ENCODE results near the gene VPS13D.

Gene VPS13D

DNA sequence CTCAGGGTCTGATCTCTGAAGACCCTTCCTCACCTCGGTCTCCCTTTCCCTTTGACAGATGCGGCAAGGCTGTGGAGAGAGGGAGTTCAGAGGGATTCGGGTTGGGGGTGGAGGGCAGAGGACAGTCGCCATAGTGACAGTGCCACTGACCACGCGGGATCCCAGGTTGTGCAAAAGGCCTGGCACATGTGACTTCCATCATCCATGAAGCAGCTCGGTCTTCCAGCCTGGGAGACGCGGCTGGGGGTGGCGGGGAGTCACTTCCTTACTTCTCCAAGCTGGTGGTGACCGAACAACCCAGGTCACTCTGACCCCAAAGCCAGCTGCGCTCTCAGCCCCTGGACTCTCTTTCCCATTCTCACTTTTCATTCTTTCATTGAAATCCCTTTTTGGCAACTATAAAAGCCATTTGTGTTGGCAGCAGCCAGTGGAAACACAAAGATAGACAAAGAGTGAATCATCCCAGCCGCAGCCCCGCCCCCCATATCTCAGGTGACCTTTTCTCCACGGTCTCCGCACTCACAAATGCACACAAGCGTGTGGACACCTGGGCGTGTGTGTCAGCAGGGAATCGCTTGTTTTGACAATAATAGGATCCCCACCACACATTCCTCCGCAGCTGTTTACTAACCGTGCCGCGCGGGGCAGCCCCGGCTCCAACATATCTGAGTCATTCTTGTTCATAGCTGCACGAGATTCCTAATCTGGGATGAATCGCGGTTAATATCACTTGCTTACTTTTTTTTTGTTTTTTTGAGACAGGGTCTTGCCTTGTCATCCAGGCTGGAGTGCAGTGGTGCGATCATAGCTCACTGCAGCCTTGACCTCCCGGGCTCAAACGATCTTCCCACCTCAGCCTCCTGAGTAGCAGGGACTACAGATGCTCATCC, 319.9 kb downstream of the VPS13D start:
- no peak for DNase-seq (ENCODE audit: low read depth in 2 of 2)

DNA sequence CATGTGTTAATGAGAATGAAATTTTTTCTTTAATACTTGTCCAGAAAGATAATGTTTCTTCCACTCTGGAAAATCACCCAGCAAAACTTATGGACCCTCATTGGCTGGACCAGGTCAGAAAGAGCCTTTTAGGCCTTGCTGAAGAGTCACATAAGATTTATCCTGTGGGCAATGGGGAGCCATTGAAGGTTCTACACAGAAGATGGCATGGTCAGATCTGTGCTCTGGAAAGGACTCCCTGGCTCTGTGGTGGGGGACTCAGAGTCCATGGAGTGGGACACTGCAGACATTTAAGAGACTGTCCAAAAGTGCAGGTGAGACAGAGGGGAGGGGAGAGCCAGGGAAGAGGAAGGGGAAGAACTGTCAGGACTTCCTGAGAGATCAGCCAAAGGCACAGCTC, 321.8 kb downstream of the VPS13D start:
- DNase-seq (ENCODE audit: low read depth in 2 of 2), result no peak

- no peak for DNase-seq (ENCODE audit: low read depth in 2 of 2)
Observed at GRCh38 chr1:12552111-12552888, 322.5 kb downstream of the VPS13D start.

DNA sequence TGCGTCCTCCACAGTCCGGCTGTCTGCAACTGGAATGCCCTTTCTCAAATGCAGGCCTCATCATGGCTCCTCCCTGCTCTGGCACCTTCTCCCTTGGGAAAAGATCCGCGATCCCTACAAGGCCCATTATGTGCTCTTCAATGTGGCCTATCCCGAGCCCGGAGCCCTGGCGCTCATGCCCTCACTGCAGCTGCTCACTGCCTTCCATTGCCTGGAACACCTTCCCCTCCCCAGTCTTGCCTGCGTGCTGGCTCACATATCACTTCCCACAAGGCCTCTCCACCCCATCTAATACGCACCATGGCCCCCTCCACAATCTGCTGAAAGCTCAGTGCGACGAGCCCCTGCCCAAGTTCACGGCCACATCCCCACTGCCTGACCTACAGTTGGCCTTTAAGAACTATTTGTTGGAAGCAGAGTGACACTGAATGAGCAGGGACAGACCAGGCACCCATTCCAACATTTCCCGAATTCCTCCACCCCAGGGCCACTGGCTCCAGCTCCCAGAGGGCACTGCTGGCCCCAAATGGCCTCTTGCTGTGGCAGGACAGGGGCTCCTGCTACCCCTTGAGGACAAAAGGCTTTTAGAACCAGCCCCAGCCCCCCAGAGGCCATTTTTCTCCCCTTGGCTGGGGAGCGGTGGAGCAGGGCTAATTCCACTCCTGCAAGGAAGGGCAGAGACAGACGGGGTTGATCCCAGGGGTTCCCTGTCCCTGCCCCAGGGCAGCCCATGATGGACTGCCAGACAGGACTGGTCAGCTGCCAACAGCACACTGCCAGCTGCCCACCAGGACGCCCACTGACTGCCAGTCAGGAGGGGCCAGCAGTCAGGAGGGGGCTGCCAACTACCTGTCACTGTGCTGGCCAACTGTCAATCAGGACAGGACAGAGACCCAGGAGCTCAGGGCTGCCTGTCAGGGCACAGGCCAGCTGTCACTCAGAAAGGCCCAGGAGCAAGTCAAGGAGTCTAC, 323.4 kb downstream of the VPS13D start:
- DNase-seq (ENCODE audit: low read depth in 2 of 2), result no peak

GRCh38 chr1:12553963-12554362, 324.1 kb downstream of the VPS13D start:
- no peak for DNase-seq (ENCODE audit: low read depth in 2 of 2)

GRCh38 chr1:12554521-12555305, 324.9 kb downstream of the VPS13D start:
- no peak for DNase-seq (ENCODE audit: low read depth in 2 of 2)

GRCh38 chr1:12555411-12556367, 325.9 kb downstream of the VPS13D start:
- no peak for DNase-seq (ENCODE audit: low read depth in 2 of 2)

GRCh38 chr1:12556368-12556930, 326.6 kb downstream of the VPS13D start:
- no peak for DNase-seq (ENCODE audit: low read depth in 2 of 2)

GRCh38 chr1:12556957-12557935, 327.4 kb downstream of the VPS13D start:
- DNase-seq (ENCODE audit: low read depth in 2 of 2), result no peak

DNA sequence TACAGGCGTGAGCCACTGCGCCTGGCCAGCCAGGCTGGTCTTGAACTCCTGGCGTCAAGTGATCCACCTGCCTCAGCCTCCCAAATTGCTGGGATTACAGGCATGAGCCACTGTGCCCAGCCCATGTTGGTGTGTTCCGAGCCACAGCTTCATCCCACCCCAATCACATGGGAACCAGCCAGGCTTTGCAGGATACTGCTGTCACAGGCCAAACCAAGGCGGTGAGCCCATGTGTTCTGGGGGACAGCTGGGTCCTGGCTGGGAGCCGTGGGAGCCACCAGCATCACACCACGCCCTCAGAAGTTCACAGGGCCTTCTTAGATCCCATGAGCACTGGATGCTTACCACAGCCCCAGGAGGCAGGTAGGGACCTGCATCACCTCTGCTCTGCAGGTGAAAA, 331.3 kb downstream of the VPS13D start:
- DNase-seq (ENCODE audit: low read depth in 2 of 2), result no peak

All from stimulated activated CD8-positive, alpha-beta memory T cell treated with anti-CD3 and anti-CD28 coated beads, Interleukin-2, amount 100 ng/mL, for 1 hour (primary cell).